ENCODE results near the gene OR4S2. TPM values are rescaled to one million over a fixed set of nuclear protein-coding genes. Genes with fewer than 3 reads are reported as not detected.

OR4S2 gene
- total and polyA plus RNA-seq, 2 experiments from 2014 or later: not detected

- H3K27ac ChIP-seq: no peak overlapping the region
- DNase-seq (ENCODE audit: low read depth in 1 of 2, low spot score in 1 of 2): no peak
- no peaks in the 10 kb centered on the region for H3K27me3 ChIP-seq
- H3K36me3 ChIP-seq: no peaks in the 10 kb centered on the region
- H3K4me3 ChIP-seq: no peak overlapping the region
- no peak for TF ChIP-seq CTCF (IDR thresholded peaks at IDR 0.05; ENCODE audit: low read depth, low read length)
- no peaks in the 10 kb centered on the region for H3K4me1 ChIP-seq (ENCODE audit: low read depth)
- peaks cover 10% of the 10 kb centered on the region for H3K9me3 ChIP-seq (ENCODE audit: low read depth)
Measured at GRCh38 chr11:55658031-55658573, 10.0 kb downstream of the OR4S2 start.

GRCh38 chr11:55658608-55659007 is 10.5 kb downstream of the OR4S2 start:
- no peak overlapping the region for H3K27ac ChIP-seq
- no peaks in the 10 kb centered on the region for H3K27me3 ChIP-seq
- peaks cover 10% of the 10 kb centered on the region for H3K9me3 ChIP-seq (ENCODE audit: low read depth)
- H3K4me1 ChIP-seq (ENCODE audit: low read depth): no peaks in the 10 kb centered on the region
- DNase-seq (ENCODE audit: low read depth in 1 of 2, low spot score in 1 of 2): no peak
- TF ChIP-seq CTCF (IDR thresholded peaks at IDR 0.05; ENCODE audit: low read depth, low read length): no peak
- H3K36me3 ChIP-seq: no peaks in the 10 kb centered on the region
- no peak overlapping the region for H3K4me3 ChIP-seq

GRCh38 chr11:55661901-55662300 is 13.8 kb downstream of the OR4S2 start, which contains the start of gene OR4C6:
OR4C6 (plus strand) TSS chr11:55662201; CDS start chr11:55665167, 2,966 bp downstream.
- Histone ChIP-seq H3K27ac (no peak within 1 kb of the TSS), H3K27me3 (no peaks in the 10 kb centered on the region), H3K36me3 (no peaks in the 10 kb centered on the region), H3K9me3 (ENCODE audit: low read depth) (peaks cover 6% of the 10 kb centered on the region), H3K4me3 (no peak within 1 kb of the TSS), H3K4me1 (ENCODE audit: low read depth) (no peaks in the 10 kb centered on the region)
- no peak for DNase-seq (ENCODE audit: low read depth in 1 of 2, low spot score in 1 of 2)
- no peak for TF ChIP-seq CTCF (IDR thresholded peaks at IDR 0.05; ENCODE audit: low read depth, low read length)

GRCh38 chr11:55669376-55669775 is 21.2 kb downstream of the OR4S2 start:
- H3K36me3 ChIP-seq: no peaks in the 10 kb centered on the region
- no peaks in the 10 kb centered on the region for H3K4me1 ChIP-seq (ENCODE audit: low read depth)

GRCh38 chr11:55673860-55674259 is 25.7 kb downstream of the OR4S2 start:
- no peak for TF ChIP-seq CTCF (IDR thresholded peaks at IDR 0.05; ENCODE audit: low read depth, low read length)

More at GRCh38 chr11:55669376-55669775, 21.2 kb downstream of the OR4S2 start:
- H3K4me3 ChIP-seq: no peak overlapping the region
- H3K27ac ChIP-seq: no peak overlapping the region
- no peaks in the 10 kb centered on the region for H3K27me3 ChIP-seq
- no peak for DNase-seq (ENCODE audit: low read depth in 1 of 2, low spot score in 1 of 2)
- TF ChIP-seq CTCF (IDR thresholded peaks at IDR 0.05; ENCODE audit: low read depth, low read length): no peak
- H3K9me3 ChIP-seq (ENCODE audit: low read depth): peaks cover 3% of the 10 kb centered on the region

More at GRCh38 chr11:55673860-55674259, 25.7 kb downstream of the OR4S2 start:
- Histone ChIP-seq H3K9me3 (ENCODE audit: low read depth) (no peaks in the 10 kb centered on the region), H3K4me3 (no peak overlapping the region), H3K27me3 (no peaks in the 10 kb centered on the region), H3K36me3 (no peaks in the 10 kb centered on the region), H3K4me1 (ENCODE audit: low read depth) (no peaks in the 10 kb centered on the region), H3K27ac (no peak overlapping the region)
- DNase-seq (ENCODE audit: low read depth in 1 of 2, low spot score in 1 of 2): no peak

Data from cardiac muscle cell (in vitro differentiated cells and primary cell).